ENCODE data around the gene TEDC2.
"Not testable (repeated sequence)": the region's sequence is repeated elsewhere in the genome, so short reads cannot be mapped to it uniquely, and the experiment has no call there.

Gene TEDC2

DNA sequence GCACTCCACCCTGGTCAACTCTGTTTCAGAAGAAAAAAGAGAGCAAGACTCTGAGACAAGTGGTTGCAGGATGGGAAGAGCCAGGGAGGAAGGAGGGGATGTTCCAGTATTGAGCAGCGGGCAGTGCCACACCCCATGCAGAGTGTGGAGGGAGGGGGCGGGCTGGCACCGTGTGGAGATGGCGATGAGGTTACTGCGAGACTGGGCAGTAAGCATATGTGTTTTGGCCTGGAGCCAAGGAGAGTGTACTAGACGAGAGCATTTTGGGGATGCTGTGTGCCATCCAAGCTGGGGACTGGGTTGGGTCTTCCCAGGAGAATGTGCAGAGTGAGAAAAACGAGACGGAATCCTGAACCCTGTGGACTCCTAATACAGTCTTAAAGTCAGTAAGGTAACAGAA is 18.4 kb downstream of the TEDC2 start:
- DNase-seq: no peak

DNA sequence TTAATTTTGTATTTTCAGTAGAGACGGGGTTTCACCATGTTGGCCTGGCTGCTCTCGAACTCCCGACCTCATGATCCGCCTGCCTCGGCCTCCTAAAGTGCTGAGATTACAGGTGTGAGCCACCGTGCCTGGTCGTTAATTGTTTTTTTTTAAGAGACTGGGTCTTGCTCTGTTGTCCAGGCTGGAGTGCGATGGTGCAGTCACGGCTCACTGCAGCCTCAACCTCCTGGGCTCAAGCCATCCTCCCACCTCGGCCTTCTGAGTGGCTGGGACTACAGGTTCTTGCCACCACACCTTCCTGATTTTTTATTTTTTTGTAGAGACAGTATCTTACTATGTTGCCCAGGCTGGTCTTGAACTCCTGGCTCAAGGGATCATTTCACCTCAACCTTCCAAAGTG is 20.1 kb downstream of the TEDC2 start:
- not testable (repeated sequence) for DNase-seq

DNA sequence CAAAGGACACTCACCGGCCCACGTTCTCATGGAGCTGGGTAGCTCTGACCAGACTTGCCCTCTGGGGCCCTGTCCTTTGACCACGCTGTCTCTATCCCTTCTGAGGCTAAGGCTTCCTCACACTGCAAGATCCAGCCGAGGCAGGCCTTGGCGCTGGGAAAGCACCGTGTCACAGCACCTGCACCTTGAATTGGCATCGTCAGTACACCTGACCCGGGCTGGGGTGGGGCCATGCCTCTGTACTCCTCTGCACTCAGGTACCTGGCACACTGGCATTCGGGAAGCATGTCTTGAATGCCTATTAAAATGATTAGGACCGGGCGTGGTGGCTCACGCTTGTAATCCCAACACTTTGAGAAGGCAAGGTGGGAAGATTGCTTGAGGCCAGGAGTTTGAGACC is 21.0 kb downstream of the TEDC2 start:
- DNase-seq: no peak

DNA sequence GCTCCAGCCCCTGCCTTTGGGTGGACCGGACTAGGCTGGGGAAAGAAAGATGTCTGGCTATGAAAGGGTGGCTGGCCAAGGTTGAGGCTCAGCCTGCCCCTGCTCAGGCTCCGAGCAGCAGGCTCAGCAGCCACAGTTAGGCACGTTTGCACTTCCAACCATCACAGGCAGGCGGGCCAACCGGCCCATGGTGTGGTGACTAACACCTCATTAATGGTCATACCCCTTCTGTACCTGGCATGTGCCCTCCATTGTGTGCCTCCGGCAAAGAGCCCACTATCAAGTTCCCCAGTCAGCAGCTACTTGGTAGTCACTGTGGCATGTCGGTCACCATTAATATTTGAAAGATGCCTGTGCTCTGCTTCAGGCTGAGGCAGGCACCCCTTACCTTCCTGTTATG is 21.8 kb downstream of the TEDC2 start:
- no peak for DNase-seq

DNA sequence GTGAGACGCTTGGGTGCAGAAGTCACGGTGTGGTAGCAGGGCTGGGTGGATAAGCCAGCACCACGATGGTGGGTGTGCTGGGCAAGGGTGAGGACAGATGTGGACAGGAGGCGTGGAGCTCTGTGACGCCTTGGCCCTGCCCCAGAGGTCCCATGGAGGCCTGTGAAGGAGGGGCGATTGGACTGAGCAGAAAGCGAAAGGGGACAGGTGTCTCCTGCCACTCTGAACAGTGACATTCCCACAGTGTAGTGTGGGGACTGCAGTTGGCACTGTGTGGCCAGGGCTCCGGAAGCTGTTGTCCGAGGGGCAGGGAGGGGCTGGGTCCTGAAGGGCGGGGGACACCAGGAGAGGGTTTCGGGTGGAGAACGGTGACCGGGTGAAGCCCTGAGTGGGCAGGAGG is 22.3 kb downstream of the TEDC2 start:
- no peak for DNase-seq

DNA sequence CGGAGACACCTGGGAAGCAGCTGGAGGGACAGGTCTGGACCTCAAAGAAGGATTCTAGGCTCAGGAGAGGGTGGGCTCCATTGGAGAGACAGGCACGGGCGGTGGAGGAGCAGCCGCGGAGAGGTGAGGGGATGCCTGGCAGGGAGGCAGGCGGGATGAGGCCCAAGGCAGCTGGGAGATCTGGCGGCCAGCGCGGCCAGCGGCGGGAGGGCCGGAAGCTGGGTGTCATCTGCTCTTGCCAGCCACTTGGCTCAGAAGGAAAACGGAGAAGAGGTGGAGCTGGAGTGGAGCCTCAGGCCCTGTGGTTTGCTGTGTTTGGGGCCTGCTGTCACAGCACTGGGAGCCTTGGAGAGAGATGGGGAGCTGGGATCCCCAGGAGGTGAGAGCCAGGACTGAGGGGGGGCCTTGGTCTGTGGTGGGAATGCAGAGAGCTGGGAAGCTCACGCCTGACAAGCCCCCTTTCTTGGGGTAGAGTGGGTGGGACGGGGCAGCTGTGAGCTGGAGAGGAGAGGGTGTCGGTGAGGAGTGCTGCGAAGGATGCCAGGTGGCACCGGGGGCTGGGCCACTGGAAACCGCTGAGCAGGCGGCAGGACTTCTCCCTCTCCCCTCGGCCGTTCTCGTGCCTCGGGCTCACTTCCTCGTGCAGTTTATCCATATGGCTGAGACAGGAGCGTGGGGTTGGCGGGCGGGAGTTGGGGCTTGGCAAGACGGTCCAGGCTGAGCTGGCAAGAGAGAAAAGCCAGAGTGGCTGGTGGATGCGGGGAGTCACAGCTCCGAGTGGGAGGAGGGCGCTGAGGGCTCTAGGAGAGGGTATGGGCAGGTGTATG is 23.0 kb downstream of the TEDC2 start:
- DNase-seq: peak; percentile 78

DNA sequence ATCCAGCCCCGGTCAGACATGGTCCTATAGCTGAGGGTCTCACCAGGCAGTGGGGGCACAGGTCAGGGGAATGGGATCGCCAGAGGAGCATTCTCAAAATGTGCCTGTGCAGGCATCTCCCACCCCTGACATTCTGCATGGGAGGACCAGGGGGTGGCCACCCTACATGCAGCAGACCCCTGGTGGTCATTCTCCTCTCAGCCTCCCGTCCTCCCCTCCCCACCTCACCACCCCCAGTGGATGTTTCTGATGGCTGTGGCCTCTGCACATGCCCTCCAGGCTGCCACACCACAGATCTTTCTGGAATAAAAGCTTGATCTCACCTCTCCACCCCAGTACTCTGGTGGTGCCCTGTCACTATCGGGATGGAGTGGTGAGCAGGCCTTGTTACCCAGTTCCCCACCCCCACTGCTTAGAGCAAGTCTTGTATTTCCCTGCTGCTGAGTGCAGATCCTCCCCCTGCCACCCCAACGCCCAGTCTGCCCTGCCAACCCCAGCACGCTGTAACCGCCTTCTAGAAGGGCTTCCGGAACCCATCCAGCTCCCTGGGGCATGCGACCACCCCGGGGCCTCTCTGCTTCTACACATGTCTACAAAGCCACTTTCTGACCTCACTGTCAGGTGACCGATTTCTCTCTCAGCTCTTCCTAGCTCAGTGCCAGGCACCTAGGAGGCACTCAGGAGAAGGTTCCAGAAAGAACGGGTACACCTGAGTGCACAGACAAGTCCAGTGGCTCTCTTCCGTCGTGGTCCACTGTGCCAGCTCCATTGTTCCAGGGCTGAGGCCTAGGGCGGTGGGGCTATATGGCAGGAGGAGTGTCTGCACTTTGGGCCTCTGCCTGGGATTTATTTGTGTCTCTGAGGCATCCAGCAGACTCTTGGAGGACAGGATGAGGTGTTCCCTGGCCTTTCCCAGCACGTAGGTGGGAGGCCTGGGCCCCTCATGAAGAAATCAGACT is 24.3 kb downstream of the TEDC2 start:
- DNase-seq: no peak

DNA sequence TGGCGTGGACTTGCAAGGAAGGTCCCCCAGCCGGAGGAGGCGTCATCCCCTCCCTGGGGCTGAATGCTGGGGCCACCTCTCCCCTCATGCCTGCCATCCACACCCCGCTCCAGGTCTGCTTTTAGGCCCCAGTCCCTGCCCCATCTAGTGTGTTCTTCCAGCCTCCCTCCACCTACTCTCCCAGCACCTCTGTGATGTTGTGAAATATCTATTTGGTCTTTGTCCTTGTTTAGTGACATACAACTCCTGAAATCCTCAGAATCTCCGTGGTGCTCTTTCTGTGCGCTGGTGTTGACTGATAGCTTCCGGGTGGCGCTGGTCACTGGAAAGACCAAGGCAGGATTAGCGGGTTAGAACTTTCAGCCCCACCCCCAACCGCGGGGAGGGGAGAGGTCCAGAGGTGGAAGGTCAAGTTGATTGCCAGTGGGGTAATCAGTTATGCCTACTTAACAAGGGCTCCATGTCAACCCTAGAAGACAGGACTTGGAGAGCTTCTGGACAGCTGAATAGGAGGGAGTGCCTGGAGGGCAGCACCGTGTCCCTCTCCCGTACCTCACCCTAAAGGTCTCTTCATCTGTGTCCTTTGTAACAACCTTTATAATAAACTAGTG is 25.1 kb downstream of the TEDC2 start:
- no peak for DNase-seq

DNA sequence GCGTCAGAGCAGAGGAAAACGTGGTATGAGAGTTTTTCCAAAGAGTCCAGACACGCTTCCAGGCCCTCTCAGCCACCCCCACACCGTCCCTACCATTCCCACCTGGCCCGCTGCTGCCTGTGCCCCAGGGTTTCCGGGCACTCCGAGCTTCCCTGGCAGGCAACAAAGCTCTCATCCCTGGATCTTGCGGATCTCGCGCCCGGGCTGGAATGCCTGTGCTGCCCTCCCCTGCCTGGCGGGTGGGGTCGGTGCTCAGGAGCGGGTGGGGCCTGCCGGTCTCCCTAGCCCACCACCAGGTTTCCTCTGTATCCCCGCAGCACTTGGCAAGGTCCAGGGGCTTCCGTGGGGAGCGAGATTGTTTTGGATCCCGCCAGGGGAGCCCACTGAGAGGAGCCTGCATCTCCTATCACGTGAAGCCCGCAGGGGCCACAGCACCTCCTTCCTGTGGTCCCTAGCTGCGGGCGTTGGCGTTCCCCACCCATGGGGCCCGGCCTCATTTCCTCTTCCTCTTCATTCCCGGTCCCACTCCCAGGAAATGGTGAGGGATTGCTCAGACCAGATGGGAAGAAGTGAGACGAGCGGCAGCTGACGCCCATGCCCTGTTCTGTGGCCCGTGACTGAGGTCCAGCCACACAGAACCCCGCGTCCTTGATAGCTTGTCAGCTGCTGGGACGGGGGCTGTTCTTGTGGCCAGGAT is 26.1 kb downstream of the TEDC2 start:
- DNase-seq: no peak

DNA sequence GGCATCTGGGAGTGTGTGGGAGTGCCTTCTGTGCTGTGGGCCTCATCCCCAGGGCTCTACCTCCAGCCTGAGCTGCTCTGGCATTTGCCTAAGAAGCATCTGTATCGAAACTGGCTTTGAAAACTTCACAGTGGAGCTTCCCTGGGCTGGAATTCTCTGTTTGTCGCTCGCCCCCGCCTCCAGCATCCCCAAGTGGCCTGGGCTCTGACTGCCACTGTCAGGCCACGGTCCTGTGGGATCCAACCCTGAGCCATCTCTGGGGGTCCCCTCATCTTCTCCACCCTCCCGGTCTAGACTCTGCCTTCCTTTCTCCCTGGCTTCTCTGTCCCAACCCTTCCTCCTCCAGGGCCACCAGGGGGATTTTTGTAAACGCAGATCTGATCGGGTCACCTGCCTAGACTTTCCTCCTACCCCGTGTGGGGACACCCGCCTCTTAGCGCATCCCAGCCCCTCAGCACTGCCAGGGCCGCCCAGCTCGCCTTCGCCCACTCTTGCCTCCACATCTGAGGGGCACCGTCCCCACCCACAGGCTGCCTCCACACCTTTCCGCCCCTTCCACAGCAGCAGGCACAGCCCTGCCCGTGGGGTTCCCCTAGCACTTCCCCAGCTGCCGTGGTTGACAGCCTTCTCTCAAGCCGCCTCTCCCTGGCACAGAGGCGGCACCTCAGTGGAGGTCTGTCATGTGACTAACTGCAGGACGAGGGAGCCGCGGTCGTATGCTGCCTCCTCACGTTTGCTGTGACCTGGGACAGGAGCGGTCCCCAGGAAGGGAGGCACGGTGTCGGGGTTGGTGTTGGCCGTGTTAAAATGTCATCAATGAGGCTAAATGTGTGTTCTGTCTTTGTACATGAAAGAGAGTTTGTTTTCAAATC is 27.0 kb downstream of the TEDC2 start:
- DNase-seq: no peak

DNA sequence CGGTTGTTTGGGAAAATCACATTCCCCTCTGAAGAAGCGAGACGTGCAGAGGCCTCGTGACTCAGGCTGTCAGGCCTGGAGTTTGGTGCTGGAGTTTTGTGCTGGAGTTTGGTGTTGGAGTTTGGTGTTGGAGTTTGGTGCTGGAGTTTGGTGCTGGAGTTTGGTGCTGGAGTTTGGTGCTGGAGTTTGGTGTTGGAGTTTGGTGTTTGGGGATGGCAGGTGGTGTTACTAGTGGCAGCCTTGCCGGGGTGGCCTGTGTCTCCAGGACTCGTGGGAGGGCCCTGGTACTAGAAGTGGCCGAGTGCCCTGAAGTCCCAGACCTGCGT is 27.6 kb downstream of the TEDC2 start:
- no peak for DNase-seq

DNA sequence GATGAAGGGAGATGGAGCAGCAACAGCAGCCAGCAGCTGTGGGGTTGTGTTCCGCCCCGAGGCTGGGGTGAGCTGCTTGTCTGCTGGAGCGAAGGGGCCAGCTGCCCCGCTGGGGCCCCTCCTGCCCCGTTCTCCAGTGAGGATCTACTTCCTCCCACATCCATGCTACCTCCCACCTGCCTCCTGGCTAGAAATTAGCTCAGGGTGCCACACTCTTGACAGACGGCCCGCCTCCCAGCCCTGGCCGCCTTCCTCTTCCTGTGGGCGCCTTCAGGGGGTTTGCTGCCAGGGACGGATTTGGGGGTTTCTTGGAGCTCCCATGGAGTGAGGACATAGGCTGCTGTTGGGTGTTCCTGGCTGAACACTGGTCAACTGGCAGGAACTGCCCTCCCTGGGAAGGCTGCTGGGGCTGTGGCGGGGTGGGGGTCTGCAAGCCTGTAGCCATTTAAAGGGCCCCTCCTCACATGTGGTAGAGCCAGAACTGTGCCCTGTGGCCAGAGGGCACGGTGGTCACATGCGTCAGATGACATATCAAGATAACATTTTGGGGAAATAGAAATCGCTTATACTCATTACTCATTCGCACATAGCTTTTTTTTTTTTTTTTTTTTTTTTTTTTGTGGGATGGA is 28.1 kb downstream of the TEDC2 start:
- DNase-seq: no peak

DNA sequence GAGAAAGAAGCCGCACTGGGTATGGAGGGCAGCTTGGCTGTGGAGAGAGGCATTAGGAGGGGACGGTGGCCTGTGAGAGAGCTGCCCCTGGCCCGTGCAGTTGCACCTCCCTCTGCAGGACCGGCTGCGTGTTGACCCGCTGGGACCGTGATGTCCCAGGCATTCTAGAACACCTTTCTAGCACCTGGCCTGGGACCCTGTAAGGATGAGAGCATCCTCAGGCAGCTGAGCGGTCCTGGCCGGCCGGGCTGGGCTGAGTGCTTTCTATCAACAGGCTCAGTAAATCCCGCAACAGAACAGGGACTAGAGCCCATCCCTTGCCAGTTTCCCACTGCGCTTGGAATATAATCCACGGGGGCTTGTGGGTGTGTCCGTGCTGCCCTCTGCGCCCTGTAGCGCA is 29.7 kb downstream of the TEDC2 start:
- no peak for DNase-seq

DNA sequence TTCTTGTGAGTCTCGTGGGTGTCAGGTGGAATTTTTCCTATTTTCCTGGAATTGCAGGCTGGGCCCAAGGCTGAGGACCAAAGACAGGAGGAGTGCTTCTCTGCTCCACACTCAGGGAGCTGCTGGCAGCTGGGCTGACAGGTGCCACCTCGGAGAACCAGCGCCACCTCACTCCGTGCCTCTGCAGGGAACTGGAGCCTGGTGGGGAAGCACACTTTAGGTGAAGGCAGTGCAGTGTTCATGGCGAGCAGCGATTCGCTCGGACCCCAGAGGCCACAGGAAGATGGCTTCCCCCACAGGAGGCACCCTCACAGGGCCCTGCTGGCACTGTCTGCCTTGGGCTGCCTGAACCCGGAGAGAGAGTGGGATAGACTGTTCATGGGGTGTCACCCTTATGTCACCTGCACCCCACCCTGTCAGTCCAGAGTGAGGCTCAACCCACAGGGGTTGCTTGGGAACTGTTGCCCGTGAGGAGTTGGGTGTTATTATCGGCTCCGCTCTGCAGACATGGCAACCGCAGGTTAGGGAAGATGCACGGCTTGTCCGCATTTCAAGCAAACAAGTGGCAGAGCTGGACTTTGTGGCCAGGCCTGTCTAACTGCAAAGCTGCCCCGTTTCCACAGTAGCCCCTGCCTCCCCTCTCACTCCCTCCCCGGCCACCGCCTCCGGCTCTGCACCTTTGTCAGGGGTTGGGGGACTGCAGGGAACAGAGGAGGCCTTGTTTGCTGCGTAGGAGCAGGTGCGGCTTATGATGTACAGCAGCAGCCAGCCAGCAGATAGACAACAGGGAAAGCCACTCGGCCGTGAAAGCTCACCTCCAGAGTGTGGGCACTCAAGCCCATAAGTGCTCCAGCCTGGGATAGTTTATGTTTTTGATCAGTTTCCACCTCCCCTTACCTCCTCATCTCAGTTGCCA is 30.5 kb downstream of the TEDC2 start:
- no peak for DNase-seq

DNA sequence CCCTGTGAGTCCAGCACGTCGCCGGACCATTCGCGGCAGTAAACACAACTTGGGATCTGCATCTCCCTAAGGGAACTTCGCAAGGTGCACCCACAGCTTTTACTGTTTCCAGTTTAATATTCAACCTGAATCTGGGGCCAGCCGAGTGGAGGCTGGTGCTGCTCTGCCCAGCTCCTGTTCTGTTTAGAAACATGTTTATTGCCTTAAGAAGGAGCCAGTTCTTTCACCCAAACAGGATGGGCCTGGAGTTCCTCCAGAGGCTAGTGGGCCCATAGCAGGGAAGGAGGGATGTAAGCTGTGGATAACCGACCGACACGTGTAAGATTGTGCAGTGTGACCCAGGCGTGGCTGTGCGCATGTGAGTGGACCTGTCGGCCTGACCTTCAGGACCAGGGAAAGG is 32.4 kb downstream of the TEDC2 start:
- no peak for DNase-seq

DNA sequence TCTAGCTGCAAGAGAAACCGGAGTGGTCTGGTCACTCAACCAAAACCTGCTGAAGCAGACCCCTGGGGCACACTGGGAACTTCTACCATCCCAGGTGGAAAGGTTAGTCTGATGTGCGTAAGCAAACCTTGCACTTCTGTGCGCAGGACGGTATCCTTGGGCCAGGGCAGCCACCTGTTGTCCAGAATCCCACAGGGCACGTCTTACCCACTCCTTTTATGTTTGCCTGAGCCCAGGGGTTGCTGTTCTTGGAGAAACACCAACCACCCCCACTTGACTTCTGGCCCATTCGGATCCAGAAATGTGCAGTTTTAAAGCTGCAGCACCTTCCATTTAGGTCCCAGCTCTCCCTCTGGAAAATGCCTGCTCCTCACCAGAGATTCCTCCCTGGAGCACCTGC is 33.7 kb downstream of the TEDC2 start:
- no peak for DNase-seq

DNA sequence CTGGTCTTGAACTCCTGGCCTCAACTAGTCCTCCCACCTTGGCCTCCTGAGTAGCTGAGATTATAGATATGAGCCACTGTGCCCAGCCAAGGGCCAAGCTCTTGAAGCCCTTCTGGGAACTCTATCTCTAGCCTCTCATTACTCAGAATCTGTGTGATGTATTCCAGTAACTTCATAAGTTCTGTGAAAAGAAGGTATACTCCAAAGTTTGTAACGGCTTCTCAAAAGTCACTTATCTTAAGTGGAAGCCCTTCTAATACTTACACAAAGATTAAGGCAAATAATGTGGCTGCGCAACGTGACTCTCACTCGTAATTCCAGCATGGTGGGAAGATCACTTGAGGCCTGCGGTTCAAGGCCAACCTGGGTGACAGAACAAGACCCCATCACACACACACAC is 34.7 kb downstream of the TEDC2 start:
- no peak for DNase-seq

DNA sequence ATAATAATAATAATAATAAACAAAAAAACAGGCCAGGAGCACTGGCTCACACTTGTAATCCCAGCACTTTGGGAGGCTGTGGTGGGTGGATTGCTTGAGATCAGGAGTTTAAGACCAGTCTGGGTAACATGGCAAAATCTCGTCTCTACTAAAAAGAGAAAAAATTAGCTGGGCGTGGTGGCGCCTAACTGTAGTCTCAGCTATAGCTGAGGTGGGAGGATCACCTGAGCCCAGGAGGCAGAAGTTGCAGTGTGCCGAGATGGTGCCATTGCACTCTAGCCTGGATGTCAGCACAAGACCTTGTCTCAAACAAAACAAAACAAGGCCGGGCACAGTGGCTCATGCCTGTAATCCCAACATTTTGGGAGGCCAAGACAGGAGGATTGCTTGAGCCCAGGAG is 35.1 kb downstream of the TEDC2 start:
- no peak for DNase-seq

DNA sequence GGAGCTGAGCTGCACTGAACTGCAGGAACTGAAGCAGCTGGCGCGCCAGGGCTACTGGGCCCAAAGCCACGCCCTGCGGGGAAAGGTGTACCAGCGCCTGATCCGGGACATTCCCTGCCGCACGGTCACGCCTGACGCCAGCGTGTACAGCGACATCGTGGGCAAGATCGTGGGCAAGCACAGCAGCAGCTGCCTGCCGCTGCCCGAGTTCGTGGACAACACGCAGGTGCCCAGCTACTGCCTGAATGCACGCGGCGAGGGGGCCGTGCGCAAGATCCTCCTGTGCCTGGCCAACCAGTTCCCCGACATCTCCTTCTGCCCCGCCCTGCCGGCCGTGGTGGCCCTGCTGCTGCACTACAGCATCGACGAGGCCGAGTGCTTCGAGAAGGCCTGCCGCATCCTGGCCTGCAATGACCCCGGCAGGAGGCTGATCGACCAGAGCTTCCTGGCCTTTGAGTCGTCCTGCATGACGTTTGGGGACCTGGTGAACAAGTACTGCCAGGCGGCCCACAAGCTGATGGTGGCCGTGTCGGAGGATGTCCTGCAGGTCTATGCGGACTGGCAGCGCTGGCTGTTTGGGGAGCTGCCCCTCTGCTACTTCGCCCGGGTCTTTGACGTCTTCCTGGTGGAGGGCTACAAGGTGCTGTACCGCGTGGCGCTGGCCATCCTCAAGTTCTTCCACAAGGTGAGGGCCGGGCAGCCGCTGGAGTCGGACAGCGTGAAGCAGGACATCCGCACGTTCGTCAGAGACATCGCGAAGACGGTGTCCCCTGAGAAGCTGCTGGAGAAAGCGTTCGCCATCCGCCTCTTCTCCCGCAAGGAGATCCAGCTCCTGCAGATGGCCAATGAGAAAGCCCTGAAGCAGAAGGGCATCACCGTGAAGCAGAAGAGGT is 36.6 kb downstream of the TEDC2 start:
- no peak for DNase-seq
